GM18507 (cell line): ENCODE measurements around the gene DLG4.

Experiments
- DNase-seq: peaks from one replicate; pipeline ENCODE4 v3.0.0; 2011; ENCODE audit warnings: low read depth; ENCODE audit not compliant: insufficient read length; ENCODE audit errors: extremely low spot score
- FAIRE-seq: peaks from 2 replicates; lab custom pipeline; 2011; peaks lifted over from hg19 to GRCh38; lab: Jason Lieb, UNC

Gene DLG4

DNA sequence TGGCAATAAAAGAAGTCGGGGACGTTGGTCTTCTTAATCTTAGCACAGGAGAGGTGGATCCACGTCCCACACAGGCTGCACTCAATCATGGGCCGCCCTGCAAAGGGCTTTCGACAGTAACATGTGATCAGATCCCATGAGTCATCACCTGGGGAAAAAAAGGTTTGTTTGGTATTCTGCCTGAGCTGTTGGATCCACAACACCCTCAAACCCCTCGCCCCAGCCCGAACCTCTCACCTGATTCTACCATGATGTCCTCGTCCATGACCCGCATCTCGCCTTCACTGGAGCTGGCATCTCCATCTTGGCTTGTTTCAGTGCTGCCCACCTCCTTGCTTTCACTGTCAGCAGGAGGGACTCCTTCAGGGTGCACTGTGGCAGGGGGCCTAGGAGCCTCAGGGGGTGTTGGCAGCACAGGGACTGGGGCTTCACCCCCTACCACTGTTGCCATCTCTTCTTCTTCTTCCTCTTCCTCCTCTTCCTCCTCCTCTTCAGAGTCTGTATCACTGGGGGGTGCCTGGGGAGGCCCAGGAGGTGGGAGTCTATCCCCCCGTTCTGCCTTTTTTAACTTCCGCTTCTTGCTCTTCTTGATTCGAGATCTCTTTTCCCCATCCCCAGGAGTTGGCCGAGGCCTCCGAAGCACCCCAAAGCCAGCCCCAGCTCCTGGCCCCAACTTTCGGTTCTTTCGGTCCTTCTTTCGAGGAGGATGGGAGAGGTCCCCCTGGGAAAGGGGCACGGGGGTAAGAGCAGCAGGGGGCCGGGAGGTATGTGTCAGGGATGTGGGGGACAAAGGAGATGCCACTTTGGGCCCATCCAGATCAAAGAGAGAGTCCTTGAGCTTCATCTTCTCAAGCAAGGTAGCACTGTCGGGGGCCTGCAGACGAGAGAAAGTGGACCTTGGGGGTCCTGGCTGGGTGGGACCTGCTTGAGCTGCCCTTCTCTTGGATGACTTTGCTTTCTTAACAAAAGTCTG lies 16.3 kb upstream of the DLG4 start:
- FAIRE-seq (no peak), DNase-seq (no peak)

DNA sequence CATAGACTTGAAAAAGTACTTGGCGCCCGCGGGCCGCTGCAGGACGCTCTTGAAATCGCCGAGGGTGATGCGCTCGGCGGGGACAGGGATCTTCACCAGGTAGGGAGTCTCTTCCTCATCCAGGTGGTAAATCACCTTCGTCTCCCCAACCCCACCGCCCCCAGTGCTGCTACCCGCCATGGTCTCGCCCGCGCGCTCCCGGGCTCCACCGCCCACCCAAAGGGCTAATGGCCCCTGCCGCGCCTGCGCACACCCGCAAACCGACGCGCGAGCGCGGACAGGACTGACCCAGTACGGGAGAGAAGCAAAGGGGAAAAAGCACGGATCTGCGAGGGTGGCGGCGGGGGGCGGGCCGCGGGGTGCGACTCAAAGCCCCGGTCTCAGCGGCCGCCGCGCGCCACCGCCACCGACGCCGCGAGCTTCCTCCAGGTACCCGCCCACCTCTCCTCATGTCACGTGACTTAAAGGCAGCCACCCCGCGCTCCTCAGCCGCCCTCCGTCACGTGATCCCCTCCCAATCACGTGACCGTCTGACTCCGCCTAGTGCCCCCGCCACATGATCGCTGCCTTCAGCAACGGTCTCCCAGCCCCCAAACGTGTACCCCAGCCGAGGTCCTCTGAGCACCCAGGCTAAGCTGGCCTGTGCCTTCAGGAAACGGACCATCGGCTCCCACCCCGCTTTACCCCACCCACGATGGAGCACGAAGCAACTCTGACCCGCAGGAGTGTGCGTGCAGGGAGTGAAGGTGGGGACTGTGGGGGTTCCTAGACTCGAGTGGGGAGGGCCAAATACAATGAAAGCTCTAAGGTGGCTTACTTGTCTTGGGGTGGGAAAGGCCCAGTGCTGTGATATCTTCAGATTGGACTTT lies 14.7 kb upstream of the DLG4 start, which contains the start of gene DVL2:
Gene DVL2, minus strand, starts transcription at position 435 of the 869 bp plus-strand sequence. Its CDS starts 255 bp downstream, at position 180.
- peak; percentile 98 for FAIRE-seq
- peak; percentile 92 for DNase-seq

DNA sequence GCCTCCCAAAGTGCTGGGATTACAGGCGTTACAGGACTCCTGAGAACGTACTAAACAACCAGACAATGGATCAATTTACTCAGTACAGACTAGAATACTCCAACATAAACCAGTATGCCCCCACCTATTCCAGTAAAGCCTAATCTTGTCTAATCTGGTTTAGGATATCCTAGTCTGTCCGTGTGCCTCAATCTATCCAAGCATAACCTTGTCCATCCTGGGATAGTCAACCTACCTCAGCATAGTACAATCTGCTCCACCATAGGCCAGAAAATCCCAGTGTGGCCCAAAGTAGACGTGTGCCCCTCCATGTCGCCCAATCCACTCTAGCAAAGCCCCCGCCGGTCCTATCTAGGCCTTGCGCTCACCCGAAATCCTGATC lies 14.1 kb upstream of the DLG4 start:
- FAIRE-seq (peak; percentile 47), DNase-seq (no peak)

DNA sequence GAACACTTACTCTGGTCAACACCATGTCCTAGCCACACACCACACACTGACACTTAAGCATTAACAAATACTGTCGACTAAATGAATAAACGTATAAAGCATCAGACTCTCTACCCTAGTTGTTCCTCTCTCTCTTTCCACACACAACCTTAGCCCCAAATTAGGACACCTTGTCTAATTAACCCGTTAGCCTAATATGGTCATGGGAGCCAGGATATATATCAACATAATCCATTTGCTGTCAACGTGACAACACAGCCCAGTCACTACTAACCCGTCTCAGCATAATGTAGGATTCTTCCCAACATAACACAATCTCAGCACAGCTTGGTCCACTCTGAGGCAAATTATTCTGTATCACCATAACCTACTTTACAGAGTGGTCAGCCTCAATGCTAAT lies 12.5 kb upstream of the DLG4 start:
- DNase-seq (no peak), FAIRE-seq (peak; percentile 31)

GRCh38 chr17:7229504-7229903 lies 9.9 kb upstream of the DLG4 start:
- DNase-seq = no peak
- no peak for FAIRE-seq

DNA sequence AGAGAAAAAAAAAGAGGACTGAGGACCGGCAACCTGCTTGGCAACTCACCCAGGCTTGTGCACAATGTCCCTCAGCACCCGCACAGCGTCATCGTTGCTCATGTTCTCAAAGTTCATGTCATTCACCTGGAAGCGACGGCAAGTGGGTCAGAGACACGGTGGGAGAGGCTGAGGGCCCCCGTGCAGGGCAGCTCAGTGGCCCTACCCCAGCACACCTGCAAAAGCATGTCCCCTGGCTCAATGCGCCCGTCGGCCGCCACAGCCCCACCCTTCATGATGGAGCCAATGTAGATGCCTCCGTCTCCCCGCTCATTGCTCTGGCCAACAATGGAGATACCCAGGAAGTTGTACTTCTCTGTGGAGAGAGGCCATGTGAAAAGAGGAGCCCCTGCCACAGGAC lies 9.3 kb upstream of the DLG4 start:
- FAIRE-seq (no peak), DNase-seq (no peak)

- FAIRE-seq (no peak), DNase-seq (no peak)
Measured at GRCh38 chr17:7226721-7227710, 7.4 kb upstream of the DLG4 start.

DNA sequence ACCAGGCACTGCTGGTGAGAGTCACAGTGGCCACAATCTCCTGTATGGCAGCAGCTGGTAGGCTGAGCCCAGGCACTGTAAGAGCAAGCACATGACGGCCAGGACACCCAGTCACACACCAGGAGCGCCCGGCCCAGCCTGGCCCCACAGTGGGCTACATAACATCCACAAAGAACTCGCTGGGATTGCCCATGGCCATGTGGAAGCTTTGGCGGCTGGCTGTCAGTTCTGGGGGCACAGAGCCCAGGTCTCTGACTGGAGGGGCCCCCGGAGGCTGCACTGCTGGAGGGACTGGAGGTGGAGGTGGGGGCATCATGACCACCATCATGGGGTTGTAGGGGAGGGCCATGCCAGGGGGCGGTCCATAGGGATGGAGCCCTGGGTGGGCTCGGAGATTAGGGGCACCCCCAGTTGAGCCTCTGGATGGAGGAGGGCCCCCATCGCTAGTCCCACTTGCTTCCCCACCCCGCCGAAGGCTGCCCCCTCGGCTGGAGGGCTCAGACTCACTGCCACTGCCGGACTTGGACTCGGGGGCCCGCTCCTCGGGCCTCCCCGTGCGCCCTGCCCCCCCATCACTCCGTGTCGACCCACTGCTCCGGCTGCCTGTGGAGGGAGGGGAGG lies 6.2 kb upstream of the DLG4 start:
- FAIRE-seq = no peak
- DNase-seq = no peak

DNA sequence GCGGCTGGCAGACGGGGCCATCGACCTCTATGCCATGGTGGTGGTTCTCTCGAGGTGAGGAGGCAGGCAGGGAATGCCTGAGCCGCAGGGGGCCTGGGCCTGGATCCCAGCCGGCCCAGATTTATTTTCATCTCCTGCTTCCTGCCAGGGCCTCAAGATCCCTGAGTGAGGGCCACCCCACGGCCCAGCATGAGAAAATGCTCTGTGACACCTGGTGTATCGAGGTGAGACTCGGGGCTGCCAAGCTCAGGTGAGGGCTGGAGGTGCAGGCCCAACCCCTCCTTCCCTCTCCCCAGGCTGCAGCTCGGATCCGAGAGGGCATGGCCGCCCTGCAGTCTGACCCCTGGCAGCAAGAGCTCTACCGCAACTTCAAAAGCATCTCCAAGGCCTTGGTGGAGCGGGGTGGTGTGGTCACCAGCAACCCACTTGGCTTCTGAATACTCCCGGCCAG lies 5.0 kb upstream of the DLG4 start:
- no peak for FAIRE-seq
- no peak for DNase-seq

DNA sequence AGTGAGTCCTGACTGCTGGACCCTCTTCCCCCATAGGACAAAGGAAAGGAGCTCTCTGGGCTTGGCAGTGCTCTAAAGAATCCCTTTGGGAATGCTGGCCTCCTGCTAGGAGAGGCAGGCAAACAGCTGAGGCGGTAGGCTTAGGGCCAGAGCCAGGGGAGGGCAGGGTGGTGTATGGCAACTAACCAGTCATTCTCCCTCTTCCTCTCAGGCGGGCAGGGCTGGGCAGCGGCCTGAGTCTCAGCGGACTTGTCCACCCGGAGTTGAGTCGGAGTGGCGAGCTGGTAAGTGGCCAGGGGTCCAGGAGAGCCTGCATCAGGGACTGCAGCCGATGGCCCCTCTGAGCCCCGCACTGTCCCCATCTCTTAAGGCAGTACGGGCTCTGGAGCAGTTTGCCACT lies 4.5 kb upstream of the DLG4 start:
- DNase-seq = no peak
- FAIRE-seq = no peak

- FAIRE-seq (no peak), DNase-seq (no peak)
Measured at GRCh38 chr17:7223375-7223774, 3.7 kb upstream of the DLG4 start.

- DNase-seq (no peak), FAIRE-seq (no peak)
Measured at GRCh38 chr17:7222972-7223292, 3.3 kb upstream of the DLG4 start.

GRCh38 chr17:7222093-7222971 lies 2.7 kb upstream of the DLG4 start:
- DNase-seq = no peak
- no peak for FAIRE-seq

- DNase-seq (no peak), FAIRE-seq (no peak)
Measured at GRCh38 chr17:7221278-7222092, 1.8 kb upstream of the DLG4 start.

GRCh38 chr17:7220593-7221277 lies 1.1 kb upstream of the DLG4 start:
- DNase-seq (no peak), FAIRE-seq (peak; percentile 51)

- FAIRE-seq (peak; percentile 5), DNase-seq (no peak)
Measured at GRCh38 chr17:7219229-7219811, 316 bp downstream of the DLG4 start.
